DMS79 (cell line): Measurements from ENCODE around the gene ITGB3.
"Not testable (repeated sequence)": the region's sequence is repeated elsewhere in the genome, so short reads cannot be mapped to it uniquely, and the experiment has no call there.

ENCODE experiments used
- DNase-seq: peaks from one replicate; lab custom pipeline; 2025; lab: John Stamatoyannopoulos, UW

The ITGB3 gene

GRCh38 chr17:47244697-47245096 is 8.9 kb upstream of the ITGB3 start:
- DNase-seq = no peak

GRCh38 chr17:47246120-47246519 is 7.5 kb upstream of the ITGB3 start:
- no peak for DNase-seq

- DNase-seq = no peak
Measured at GRCh38 chr17:47250855-47251254, 2.8 kb upstream of the ITGB3 start.

DNA sequence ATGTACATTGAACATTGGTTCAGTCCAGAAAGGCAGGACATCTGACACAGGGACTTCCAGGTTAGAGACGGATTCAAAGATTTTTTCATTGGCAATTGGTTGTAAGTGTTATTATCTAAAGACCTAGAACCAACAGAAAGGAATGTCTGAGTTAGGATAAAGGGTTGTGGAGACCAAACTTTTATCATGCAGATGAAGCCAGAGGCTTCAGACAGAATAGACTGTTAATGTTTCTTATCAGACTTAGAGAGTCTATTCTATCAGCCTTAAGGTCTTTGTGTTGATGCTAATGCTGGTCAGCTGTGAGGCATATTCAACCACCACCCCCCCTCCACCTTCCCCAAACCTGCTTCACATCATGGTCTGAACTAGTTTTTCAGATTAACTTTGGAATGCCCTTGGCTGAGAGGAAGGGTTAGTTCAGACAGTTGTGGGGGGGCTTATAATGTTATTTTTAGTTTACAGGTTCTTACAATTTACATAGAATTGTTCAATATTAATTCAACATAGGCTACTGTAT is 2.1 kb upstream of the ITGB3 start:
- DNase-seq = no peak

DNA sequence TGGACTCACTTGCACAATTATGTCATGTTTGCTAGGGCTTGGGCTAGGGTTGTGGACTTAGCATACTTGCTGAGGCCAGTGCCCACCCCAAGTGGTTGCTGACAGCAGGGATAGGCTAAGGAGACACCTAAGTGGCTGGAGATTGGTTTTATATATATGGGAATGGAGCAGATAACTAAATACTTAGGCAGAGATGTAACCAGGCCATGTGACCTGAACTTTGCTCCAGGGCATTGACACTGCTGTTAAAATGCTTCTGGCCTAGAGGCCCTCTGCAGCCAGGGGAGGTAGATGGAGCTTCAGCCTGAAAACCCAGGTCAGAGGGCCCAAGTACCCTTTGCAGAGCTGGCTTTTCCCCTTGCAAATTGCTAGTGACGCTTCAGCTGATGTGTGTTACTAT is 1.4 kb upstream of the ITGB3 start:
- DNase-seq = no peak

DNA sequence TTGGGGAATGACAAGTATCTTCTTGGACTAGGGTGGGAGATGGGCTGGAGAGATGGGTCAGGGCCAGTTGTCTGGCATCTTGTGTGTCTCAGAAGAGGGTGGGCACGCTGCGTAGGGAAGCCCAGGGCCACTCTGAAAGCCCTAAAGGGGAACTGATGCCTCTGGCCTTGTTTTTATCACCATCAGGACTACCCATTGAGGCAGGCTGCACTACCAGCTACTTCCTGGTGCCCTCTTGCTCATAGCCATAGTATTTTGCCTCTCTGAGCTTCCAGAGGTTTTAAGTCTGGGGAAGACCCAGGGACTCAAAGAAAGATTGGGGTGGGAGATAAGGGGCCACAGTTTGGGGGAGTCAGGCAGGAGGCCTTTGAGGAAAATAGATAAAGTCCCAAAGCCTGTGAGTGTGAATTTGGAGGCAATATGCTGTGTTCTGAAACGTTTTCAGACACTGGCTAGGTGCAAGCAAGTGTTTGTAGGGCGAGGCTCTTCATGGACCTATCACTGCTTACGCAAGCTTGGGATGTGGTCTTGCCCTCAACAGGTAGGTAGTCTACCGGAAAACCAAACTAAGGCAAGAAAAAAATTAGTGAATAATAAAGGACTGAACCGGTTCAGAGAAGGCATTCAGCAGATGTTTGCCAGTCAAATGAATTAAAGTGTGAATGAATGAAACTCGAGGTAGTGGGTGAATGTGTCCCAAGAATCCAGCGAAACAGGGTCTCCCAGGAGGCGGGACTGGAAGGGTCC is 688 bp upstream of the ITGB3 start:
- no peak for DNase-seq

- DNase-seq = no peak
Measured at GRCh38 chr17:47254403-47254943, 846 bp downstream of the ITGB3 start.

DNA sequence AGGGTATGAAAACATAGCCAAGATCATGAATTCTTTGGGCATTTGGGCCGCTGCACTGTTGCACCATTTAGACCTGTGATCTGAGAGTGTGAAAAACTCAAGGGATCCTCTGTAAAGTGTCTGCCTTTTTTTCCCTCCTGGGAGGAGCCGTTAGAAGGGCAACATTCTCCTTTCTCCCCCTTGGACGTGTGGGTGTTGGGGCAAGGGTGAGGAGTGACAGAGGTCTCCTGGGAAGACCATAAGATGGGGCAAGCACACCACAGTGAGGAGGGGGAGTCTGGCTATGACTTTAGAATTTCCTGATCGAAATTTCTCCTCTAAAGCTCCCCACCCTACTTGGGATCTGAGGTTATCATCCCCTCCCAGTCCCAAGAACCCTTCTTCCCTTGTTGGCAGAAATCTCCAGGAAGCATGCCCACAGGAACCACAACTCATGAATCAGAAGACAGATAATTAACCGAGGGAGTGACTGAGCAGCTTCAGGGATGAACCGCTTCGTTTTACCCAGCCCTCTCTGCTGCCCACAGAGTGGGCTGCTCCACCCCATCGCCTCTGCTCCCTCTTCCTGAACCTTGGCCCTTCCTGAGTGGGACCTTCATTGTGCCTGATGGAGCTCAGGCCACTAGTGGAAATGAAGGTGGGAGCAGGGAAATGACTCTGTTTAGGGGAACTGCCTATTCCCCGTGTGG is 4.2 kb downstream of the ITGB3 start:
- DNase-seq = no peak

GRCh38 chr17:47262586-47262985 is 9.0 kb downstream of the ITGB3 start:
- DNase-seq = no peak

- no peak for DNase-seq
Measured at GRCh38 chr17:47264166-47264565, 10.5 kb downstream of the ITGB3 start.

DNA sequence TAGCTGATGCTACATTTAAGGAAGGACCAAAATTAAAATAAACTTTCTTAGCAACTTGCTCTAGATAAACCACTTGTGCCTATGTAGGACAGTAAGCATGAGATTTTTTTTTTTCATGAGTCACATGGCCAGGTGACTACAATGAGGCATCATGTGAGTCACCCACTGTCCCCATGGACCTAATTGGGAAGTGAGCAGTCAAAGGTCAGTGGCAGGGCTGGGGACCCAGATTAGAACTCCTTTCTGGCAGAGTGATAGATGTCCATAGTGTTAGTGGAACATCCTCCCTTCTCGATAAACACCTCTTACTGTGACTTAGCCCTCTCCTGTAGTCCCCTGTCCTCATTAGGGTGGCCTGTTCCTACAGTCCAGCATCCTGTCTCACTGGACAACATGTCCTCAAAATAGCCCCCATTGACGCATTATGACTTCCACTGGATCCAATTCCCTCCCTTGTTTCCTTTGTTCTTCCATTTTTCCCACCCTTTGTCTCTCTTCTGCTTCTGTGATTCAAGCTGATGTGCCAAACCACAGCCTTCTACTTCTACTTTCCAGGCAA is 12.4 kb downstream of the ITGB3 start:
- no peak for DNase-seq

- no peak for DNase-seq
Measured at GRCh38 chr17:47266782-47267181, 13.2 kb downstream of the ITGB3 start.

DNA sequence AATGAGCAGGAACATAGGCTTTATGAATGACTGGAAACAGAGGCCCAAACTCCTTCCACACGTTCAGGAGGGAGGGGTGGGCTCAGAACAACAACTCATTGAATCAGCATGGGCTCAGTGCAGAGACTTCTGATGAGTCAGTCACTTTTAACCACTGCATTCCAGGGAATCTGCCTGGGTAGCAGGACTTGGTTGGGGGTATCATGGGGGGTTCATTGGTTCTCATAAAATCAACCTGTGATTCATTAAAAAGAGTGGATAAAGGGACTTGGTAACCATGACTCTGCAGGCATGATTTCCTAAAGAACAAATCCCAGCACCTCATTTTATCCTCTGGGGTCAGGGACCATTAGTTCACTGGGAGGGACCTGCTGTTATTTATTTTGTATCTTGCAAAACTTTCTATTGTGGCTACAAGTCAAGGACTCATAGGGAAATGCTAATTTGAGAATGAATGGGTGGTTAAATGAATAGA is 13.8 kb downstream of the ITGB3 start:
- DNase-seq = no peak

- not testable (repeated sequence) for DNase-seq
Measured at GRCh38 chr17:47268964-47269363, 15.3 kb downstream of the ITGB3 start.

GRCh38 chr17:47269561-47270280 is 16.1 kb downstream of the ITGB3 start:
- DNase-seq = not testable (repeated sequence)

- DNase-seq = no peak
Measured at GRCh38 chr17:47270946-47271705, 17.5 kb downstream of the ITGB3 start.

DNA sequence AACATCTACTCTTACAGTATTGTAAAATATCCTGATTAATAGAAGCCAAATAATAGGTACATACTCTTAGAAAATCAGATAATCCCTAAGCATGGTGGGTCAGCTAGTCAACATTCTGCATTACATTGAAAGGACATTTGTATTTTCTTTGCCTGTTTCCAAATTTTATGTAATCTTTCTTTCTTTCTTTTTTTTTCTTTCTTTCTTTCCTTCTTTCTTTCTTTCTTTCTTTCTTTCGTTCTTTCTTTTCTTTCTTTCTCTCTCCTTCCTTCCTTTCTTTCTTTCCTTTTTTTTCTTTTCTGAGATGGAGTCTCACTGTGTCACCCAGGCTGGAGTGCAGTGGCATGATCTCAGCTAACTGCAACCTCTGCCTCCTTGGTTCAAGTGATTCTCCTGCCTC is 18.9 kb downstream of the ITGB3 start:
- DNase-seq = no peak

DNA sequence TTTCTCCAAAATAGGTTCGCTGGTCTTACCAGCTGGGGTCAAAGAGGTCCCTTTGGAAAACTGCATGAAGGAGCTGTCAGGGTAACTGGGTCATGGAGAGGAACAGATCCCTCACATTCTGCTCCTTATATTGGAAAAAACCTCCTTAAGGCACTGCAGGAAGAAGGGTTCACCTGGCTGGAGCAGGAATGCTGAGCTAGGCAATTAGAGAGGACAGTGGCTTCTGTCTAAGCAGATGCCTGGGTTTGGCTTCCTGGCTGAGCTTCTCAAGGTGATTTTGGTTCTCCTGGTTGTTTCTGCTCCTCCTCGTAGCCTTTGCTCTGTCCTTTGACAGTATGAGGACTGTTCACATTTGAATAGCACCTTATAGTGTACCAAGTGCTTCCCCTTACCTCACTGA is 19.6 kb downstream of the ITGB3 start:
- no peak for DNase-seq

DNA sequence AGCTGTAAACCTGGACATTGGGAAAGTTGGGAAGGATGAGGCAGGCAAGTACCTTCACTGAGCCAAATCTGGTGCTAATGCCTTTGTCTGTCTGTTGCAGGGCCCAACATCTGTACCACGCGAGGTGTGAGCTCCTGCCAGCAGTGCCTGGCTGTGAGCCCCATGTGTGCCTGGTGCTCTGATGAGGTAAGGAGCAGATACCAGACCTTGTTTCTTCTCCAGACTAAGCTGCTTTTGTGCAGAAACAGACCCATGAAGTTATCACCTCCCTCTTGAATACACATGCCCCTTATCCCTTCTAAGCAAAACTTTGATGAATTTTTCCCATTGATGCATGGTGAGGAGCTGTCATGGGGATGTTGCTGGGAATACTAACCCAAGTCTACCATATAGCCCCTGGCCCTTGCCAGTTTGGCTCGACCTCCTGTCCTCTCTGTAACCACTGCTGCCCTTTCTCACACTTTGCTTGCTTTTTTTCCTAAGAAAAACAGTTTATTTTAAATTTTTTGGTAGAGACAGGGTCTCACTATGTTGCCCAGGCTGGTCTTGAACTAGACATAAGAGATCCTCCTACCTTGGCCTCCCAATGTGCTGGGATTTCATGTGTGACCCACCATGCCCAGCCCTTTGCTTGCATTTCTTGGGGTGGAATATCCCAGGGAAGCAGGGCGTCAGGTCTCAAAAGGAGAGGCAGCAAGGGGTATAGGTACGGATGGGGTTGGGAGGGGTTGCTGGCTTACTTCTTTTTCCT is 20.9 kb downstream of the ITGB3 start:
- no peak for DNase-seq

- no peak for DNase-seq
Measured at GRCh38 chr17:47275245-47275984, 21.8 kb downstream of the ITGB3 start.
